ENCODE results near the gene SHROOM4. TPM values are rescaled to one million over a fixed set of nuclear protein-coding genes. Genes with fewer than 3 reads are reported as not detected.

The SHROOM4 gene
- total RNA-seq, 2 donors from 2014 or later, result not detected

GRCh38 chrX:50716706-50717105 lies 97.3 kb downstream of the SHROOM4 start:
- H3K4me1 Mint-ChIP-seq (ENCODE audit: low read depth), result no peaks in the 10 kb centered on the region
- no peaks in the 10 kb centered on the region for H3K36me3 Mint-ChIP-seq (ENCODE audit: insufficient read depth in 2 of 2)
- H3K9me3 Mint-ChIP-seq, result peaks cover 0 to 2% of the 10 kb centered on the region in 2 donors
- no peak overlapping the region for H3K4me3 Mint-ChIP-seq
- peaks cover 18% of the 10 kb centered on the region for H3K27me3 Mint-ChIP-seq (ENCODE audit: low read depth)
- no peak overlapping the region for H3K27ac Mint-ChIP-seq
- ATAC-seq (replicated peaks in 1 of 2) (no peak), DNase-seq (no peak)

- Mint-ChIP-seq H3K27ac (no peak overlapping the region), H3K4me3 (no peak overlapping the region), H3K36me3 (ENCODE audit: insufficient read depth in 2 of 2) (no peaks in the 10 kb centered on the region), H3K9me3 (no peaks in the 10 kb centered on the region), H3K27me3 (ENCODE audit: low read depth) (peaks cover 44% of the 10 kb centered on the region), H3K4me1 (ENCODE audit: low read depth) (no peaks in the 10 kb centered on the region)
- ATAC-seq (replicated peaks in 1 of 2) (no peak), DNase-seq (no peak)
Measured at GRCh38 chrX:50712777-50713176, 101.2 kb downstream of the SHROOM4 start.

GRCh38 chrX:50711907-50712306 lies 102.1 kb downstream of the SHROOM4 start:
- H3K4me3 Mint-ChIP-seq, result no peak overlapping the region
- no peak overlapping the region for H3K27ac Mint-ChIP-seq
- H3K9me3 Mint-ChIP-seq, result no peaks in the 10 kb centered on the region
- peaks cover 43% of the 10 kb centered on the region for H3K27me3 Mint-ChIP-seq (ENCODE audit: low read depth)
- no peaks in the 10 kb centered on the region for H3K36me3 Mint-ChIP-seq (ENCODE audit: insufficient read depth in 2 of 2)
- no peak for DNase-seq
- no peak for ATAC-seq (replicated peaks in 1 of 2)
- H3K4me1 Mint-ChIP-seq (ENCODE audit: low read depth), result no peaks in the 10 kb centered on the region

- DNase-seq, result no peak
- H3K4me3 Mint-ChIP-seq, result no peak overlapping the region
- no peak overlapping the region for H3K27ac Mint-ChIP-seq
- H3K27me3 Mint-ChIP-seq (ENCODE audit: low read depth), result peaks cover 55% of the 10 kb centered on the region
- H3K9me3 Mint-ChIP-seq, result no peaks in the 10 kb centered on the region
- ATAC-seq (replicated peaks in 1 of 2), result no peak
- H3K36me3 Mint-ChIP-seq (ENCODE audit: insufficient read depth in 2 of 2), result no peaks in the 10 kb centered on the region
- no peaks in the 10 kb centered on the region for H3K4me1 Mint-ChIP-seq (ENCODE audit: low read depth)
Measured at GRCh38 chrX:50707955-50708699, 105.9 kb downstream of the SHROOM4 start.

- ATAC-seq (replicated peaks in 1 of 2) (no peak), DNase-seq (no peak)
- Mint-ChIP-seq H3K27me3 (ENCODE audit: low read depth) (peaks cover 58% of the 10 kb centered on the region), H3K9me3 (no peaks in the 10 kb centered on the region), H3K27ac (no peak overlapping the region), H3K36me3 (ENCODE audit: insufficient read depth in 2 of 2) (no peaks in the 10 kb centered on the region), H3K4me3 (no peak overlapping the region), H3K4me1 (ENCODE audit: low read depth) (no peaks in the 10 kb centered on the region)
Measured at GRCh38 chrX:50707405-50707804, 106.6 kb downstream of the SHROOM4 start.

- no peak for DNase-seq
- Mint-ChIP-seq H3K27ac (no peak overlapping the region), H3K4me1 (ENCODE audit: low read depth) (no peaks in the 10 kb centered on the region), H3K4me3 (no peak overlapping the region), H3K36me3 (ENCODE audit: insufficient read depth in 2 of 2) (no peaks in the 10 kb centered on the region), H3K9me3 (no peaks in the 10 kb centered on the region), H3K27me3 (ENCODE audit: low read depth) (peaks cover 75% of the 10 kb centered on the region)
- ATAC-seq (replicated peaks in 1 of 2), result no peak
Measured at GRCh38 chrX:50705042-50705441, 109.0 kb downstream of the SHROOM4 start.

GRCh38 chrX:50704360-50704759 lies 109.6 kb downstream of the SHROOM4 start:
- Mint-ChIP-seq H3K4me3 (no peak overlapping the region), H3K27me3 (ENCODE audit: low read depth) (peaks cover 68% of the 10 kb centered on the region), H3K4me1 (ENCODE audit: low read depth) (no peaks in the 10 kb centered on the region), H3K27ac (no peak overlapping the region), H3K9me3 (no peaks in the 10 kb centered on the region), H3K36me3 (ENCODE audit: insufficient read depth in 2 of 2) (no peaks in the 10 kb centered on the region)
- DNase-seq (no peak), ATAC-seq (replicated peaks in 1 of 2) (no peak)

- Mint-ChIP-seq H3K4me1 (ENCODE audit: low read depth) (no peaks in the 10 kb centered on the region), H3K4me3 (no peak overlapping the region), H3K36me3 (ENCODE audit: insufficient read depth in 2 of 2) (no peaks in the 10 kb centered on the region), H3K27me3 (ENCODE audit: low read depth) (peaks cover 69% of the 10 kb centered on the region), H3K9me3 (no peaks in the 10 kb centered on the region), H3K27ac (no peak overlapping the region)
- DNase-seq (no peak), ATAC-seq (replicated peaks in 1 of 2) (no peak)
Measured at GRCh38 chrX:50700921-50701320, 113.1 kb downstream of the SHROOM4 start.

GRCh38 chrX:50698944-50699343 lies 115.0 kb downstream of the SHROOM4 start:
- Mint-ChIP-seq H3K9me3 (no peaks in the 10 kb centered on the region), H3K36me3 (ENCODE audit: insufficient read depth in 2 of 2) (no peaks in the 10 kb centered on the region), H3K27me3 (ENCODE audit: low read depth) (peaks cover 67% of the 10 kb centered on the region), H3K4me3 (no peak overlapping the region), H3K27ac (no peak overlapping the region), H3K4me1 (ENCODE audit: low read depth) (no peaks in the 10 kb centered on the region)
- ATAC-seq (replicated peaks in 1 of 2) (no peak), DNase-seq (no peak)

GRCh38 chrX:50697691-50698090 lies 116.3 kb downstream of the SHROOM4 start:
- H3K4me3 Mint-ChIP-seq, result no peak overlapping the region
- H3K9me3 Mint-ChIP-seq, result no peaks in the 10 kb centered on the region
- no peak overlapping the region for H3K27ac Mint-ChIP-seq
- peaks cover 64% of the 10 kb centered on the region for H3K27me3 Mint-ChIP-seq (ENCODE audit: low read depth)
- H3K36me3 Mint-ChIP-seq (ENCODE audit: insufficient read depth in 2 of 2), result no peaks in the 10 kb centered on the region
- no peak for DNase-seq
- no peak for ATAC-seq (replicated peaks in 1 of 2)
- H3K4me1 Mint-ChIP-seq (ENCODE audit: low read depth), result no peaks in the 10 kb centered on the region

- H3K4me1 Mint-ChIP-seq (ENCODE audit: low read depth), result no peaks in the 10 kb centered on the region
- no peak overlapping the region for H3K27ac Mint-ChIP-seq
- no peaks in the 10 kb centered on the region for H3K9me3 Mint-ChIP-seq
- no peaks in the 10 kb centered on the region for H3K36me3 Mint-ChIP-seq (ENCODE audit: insufficient read depth in 2 of 2)
- H3K4me3 Mint-ChIP-seq, result no peak overlapping the region
- DNase-seq, result peak; percentile 4 to 13
- peak; percentile 48 to 61 for ATAC-seq (replicated peaks in 1 of 2)
- H3K27me3 Mint-ChIP-seq (ENCODE audit: low read depth), result peaks cover 30% of the 10 kb centered on the region
Measured at GRCh38 chrX:50691820-50692219, 122.2 kb downstream of the SHROOM4 start.

GRCh38 chrX:50684871-50685270 lies 129.1 kb downstream of the SHROOM4 start:
- DNase-seq, result no peak
- Mint-ChIP-seq H3K36me3 (ENCODE audit: insufficient read depth in 2 of 2) (no peaks in the 10 kb centered on the region), H3K27me3 (ENCODE audit: low read depth) (no peaks in the 10 kb centered on the region), H3K4me3 (no peak overlapping the region), H3K4me1 (ENCODE audit: low read depth) (no peaks in the 10 kb centered on the region), H3K9me3 (no peaks in the 10 kb centered on the region), H3K27ac (no peak overlapping the region)
- ATAC-seq (replicated peaks in 1 of 2), result no peak

- Mint-ChIP-seq H3K4me3 (no peak overlapping the region), H3K9me3 (no peaks in the 10 kb centered on the region), H3K4me1 (ENCODE audit: low read depth) (no peaks in the 10 kb centered on the region), H3K27ac (no peak overlapping the region), H3K36me3 (ENCODE audit: insufficient read depth in 2 of 2) (no peaks in the 10 kb centered on the region), H3K27me3 (ENCODE audit: low read depth) (no peaks in the 10 kb centered on the region)
- ATAC-seq (replicated peaks in 1 of 2) (no peak), DNase-seq (no peak)
Measured at GRCh38 chrX:50680990-50681389, 133.0 kb downstream of the SHROOM4 start.

GRCh38 chrX:50677789-50678188 lies 136.2 kb downstream of the SHROOM4 start:
- Mint-ChIP-seq H3K27me3 (ENCODE audit: low read depth) (peaks cover 19% of the 10 kb centered on the region), H3K4me3 (no peak overlapping the region), H3K27ac (no peak overlapping the region), H3K36me3 (ENCODE audit: insufficient read depth in 2 of 2) (no peaks in the 10 kb centered on the region), H3K4me1 (ENCODE audit: low read depth) (no peaks in the 10 kb centered on the region), H3K9me3 (no peaks in the 10 kb centered on the region)
- ATAC-seq (replicated peaks in 1 of 2) (no peak), DNase-seq (no peak)
